HG03135 (cell line): ENCODE data around the gene SAE1.
A peak's percentile ranks its signal among the peaks of the same experiment; 100 is the strongest.
"Not testable (repeated sequence)": the region's sequence is repeated elsewhere in the genome, so short reads cannot be mapped to it uniquely, and the experiment has no call there.

Experiments used
- ATAC-seq: cut with Tn5 transposase; IDR thresholded peaks from one replicate; pipeline ENCODE4 v1.9.1; 2021; ENCODE audit warnings: mild to moderate bottlenecking, moderate library complexity; ENCODE audit not compliant: unreplicated experiment

SAE1 gene

DNA sequence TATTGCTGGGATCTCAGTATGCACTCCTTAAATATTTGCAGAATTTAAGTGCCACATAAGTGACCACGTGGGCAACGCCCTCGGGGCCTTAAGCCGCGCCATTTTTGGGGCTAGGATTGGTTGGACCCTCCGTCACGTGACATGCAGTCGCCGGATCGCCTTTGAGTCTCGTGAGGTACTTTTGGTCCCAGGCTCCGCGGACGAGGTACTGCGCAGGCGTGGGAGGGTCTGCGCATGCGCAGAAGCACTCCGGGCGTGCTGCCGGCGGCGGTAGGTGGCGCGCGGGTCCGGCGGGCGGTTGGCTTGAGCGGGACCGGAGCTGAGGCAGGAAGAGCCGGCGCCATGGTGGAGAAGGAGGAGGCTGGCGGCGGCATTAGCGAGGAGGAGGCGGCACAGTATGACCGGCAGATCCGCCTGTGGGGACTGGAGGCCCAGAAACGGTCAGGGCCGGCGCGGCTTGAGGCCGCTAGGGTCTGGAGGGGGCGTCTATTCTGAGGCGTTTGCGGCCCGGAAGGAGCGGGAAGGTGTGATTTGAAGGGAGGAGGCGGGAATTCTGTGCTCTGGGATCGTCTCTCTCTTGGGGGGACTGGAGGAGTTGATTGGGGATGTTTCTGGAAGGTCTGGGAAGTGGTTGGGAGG lies at the start of gene SAE1:
SAE1 (plus strand) TSS at position 247 of the 639 bp plus-strand sequence; CDS start at position 343, 96 bp downstream.
- ATAC-seq = peak; percentile 84

DNA sequence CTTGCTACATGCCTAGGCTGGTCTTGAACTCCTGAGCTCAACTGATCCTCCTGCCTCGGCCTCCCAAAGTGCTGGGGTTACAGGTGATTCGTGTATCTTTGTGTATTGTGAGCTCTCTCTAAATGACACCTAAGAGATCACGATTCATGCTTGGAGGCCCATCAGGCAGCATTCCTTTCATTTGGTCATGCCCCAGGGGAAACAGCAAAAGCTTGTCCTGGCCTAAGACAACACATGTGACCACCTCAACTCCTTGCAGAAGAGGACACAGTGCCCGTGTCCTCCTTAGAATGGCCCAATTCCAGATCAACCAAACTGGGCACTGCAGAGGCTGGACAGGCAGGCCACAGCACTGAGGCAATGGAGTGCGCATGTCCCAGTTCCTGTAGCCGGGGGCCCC lies 49.5 kb upstream of the SAE1 start:
- no peak for ATAC-seq

- ATAC-seq = no peak
Measured at GRCh38 chr19:47082493-47082892, 48.1 kb upstream of the SAE1 start.

- no peak for ATAC-seq
Measured at GRCh38 chr19:47084879-47085439, 45.7 kb upstream of the SAE1 start.

GRCh38 chr19:47086280-47086679 lies 44.4 kb upstream of the SAE1 start:
- no peak for ATAC-seq

DNA sequence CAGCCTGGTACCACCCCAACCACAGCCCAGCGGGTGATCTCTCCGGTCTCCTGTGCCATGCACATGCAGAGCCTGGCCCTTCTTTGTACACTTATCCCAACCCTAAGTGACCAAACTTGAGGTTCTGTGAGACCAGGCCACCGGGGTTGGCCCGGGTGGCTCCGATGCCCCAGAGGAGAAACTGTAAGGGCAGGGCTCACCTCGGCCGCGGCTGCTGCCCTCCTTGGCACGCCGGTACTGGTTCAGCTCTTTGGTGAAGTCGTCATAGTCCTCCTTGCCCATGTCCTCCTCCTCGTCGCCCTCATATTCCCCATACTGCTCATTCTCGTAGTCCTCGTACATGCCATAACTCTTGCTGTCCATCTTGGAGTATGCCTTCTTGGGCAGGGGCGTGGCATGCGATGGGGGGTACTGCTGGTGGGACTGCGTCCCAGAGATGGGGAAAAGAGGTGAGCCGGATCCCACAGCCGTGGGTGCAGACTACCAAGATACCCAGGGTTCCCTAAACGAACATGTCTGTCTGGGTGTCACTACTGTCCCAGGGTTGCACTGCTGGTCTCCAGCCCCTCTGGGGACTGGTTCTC lies 40.8 kb upstream of the SAE1 start:
- ATAC-seq = no peak

- ATAC-seq = no peak
Measured at GRCh38 chr19:47093254-47093653, 37.4 kb upstream of the SAE1 start.

DNA sequence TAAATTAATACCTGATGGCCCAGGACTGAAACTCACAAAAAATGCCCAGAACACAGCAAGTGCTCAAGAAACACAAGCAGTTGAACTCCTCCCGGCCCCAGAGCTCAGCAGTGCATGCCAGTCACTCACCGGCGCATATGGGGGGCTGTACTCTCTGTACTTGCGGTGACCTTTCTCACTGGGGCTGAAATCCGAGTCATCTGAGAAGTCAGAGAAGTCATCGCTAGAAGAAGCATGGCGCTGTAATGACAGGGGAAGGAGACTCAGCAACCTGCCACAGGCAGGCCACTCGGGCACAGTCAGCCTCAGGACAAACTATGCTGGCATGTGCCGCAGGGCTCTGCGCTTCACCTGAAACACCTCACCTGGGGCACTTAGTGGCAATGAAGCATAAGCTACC lies 36.8 kb upstream of the SAE1 start:
- ATAC-seq = no peak

DNA sequence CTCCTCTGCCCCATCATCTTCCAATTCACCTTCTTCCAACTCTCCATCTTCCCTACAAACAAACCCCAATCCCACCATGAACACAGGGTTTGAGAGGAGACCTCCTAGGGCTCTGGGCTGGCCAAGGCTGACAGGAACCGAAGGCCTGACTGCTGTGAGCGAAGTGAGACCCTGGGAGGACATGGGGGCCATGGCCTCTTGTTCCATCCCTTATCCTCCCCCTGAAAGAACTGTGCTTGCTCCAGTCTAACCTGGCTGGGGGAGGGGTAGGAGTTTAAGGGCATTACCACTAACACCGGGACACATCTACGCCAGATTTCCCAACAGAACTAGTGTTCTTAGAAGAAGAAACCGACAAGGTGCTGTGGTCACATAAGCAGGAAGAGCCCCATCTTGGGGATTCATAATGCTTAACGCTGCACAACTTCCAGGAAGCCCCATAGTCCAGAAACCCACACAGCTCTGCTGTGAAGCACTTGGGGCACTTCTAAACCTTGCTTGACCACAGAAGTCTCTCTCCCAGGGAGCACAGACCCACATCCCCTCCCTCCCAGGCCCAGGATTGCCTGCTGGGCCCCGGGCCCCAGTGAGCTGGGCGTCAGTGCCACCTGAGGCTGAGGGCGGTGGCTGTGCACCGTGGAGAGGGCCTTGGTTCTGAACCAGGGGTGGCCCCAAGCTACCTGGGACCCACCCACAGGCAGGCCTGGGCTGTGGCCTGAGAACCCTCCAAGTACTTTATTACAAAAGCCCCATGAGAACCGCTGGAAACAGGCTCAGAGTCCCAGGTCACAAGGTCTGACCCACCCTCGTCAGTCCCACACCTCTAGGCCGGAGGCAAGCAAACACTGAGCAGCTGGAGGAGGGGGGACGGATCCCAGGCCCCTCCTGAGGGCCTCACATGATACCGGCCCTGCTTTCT lies 35.8 kb upstream of the SAE1 start:
- no peak for ATAC-seq

DNA sequence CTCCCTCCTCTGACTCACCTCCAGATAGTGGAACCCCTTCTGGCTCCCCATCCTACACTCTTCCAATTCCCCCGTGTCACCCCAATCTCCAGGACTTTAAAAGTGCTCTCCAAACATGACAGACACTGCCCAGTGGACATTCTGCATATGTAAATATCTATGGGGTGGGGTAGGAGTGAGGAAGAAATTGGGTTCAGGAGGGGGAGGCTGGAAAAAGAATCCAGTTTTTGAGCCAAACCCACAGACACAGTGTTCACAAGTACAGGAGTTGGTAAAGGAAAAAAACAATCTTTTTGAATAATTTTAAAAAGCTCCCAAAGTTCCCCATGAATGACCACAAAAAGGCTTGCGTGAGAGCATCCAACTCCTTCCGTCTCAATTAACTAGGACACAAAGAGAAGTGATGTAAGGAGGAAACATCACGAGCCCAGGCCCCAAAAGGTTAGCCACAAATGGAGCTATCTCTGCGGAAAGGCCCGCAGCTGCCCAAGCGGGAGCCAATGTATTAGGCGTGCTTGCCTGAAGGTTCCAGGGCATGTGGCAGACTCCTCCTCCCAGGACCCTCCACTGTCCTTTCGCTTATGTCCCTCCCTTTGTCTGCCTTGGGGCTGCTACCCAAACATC lies 35.0 kb upstream of the SAE1 start:
- no peak for ATAC-seq

DNA sequence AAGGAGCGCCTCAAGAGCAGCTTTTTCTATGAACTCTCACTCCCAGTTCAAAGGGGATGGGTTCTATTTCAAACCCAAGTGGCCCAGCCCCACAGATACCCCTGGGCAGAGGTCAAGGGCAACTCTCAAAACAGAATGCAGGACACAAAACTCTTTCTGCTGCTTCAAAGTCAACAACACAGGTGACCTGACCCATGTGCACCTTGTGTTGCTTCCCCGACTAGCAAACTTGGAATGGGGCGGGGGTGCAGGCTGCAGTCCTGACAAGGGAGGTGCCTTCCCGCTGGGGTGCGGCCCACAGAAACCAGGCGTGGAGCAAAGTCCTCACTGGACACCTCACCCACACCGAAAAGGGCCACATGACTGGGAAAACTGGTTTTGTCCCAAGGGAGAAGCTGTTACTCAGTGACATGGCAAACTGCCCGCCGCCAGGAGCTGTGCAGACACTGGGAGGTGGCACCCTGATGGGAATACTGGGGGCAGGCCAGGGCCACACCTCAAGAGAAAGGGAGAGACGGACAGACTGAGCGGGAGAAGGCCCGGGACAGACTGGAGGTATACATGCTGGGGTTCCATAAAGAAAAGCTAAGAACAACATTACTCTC lies 34.4 kb upstream of the SAE1 start:
- no peak for ATAC-seq

GRCh38 chr19:47096721-47097120 lies 33.9 kb upstream of the SAE1 start:
- no peak for ATAC-seq

- no peak for ATAC-seq
Measured at GRCh38 chr19:47097396-47098201, 33.0 kb upstream of the SAE1 start.

GRCh38 chr19:47098608-47099007 lies 32.0 kb upstream of the SAE1 start:
- ATAC-seq = no peak

DNA sequence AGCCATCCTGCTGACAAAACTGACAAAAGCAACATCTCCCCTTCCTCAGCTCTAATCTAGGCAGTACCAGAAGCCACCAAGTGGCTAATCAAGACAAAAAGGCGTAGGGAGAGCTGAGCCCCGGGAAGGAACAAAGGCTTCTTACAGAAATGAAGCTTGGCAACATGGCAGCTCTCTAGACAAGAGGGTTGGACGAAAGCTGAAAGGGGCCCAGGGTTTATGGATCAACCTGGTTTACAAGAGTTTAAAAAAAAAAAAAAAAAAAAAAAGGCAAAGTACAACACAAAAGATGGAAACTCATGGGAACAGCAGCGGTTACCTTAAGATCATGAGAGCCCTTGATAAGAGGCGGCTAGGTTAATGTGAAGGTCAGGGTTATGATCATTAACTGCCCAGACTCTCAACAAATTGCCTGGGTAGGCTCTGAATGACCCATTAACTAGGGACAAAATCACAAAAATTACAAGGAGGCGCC lies 31.0 kb upstream of the SAE1 start:
- ATAC-seq = no peak

DNA sequence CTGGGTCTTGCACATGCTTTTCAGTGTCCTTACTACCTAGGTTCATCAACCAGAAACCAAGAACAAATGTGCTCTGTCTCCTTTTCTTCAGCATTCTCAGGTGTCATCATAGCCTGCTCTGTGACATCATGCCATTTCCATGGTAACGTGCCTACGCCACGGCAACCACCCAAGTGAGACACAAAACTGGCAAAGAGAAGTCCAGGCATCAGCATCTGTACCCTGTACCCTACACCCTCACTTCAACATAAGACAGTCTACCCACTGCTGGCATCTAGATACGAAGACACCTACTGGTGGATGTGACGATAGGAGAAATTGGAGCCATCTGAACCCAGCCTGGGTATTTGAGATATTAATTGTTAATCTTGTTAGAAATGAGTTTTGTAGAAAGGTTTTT lies 30.3 kb upstream of the SAE1 start:
- ATAC-seq = no peak

GRCh38 chr19:47101116-47101515 lies 29.5 kb upstream of the SAE1 start:
- not testable (repeated sequence) for ATAC-seq

DNA sequence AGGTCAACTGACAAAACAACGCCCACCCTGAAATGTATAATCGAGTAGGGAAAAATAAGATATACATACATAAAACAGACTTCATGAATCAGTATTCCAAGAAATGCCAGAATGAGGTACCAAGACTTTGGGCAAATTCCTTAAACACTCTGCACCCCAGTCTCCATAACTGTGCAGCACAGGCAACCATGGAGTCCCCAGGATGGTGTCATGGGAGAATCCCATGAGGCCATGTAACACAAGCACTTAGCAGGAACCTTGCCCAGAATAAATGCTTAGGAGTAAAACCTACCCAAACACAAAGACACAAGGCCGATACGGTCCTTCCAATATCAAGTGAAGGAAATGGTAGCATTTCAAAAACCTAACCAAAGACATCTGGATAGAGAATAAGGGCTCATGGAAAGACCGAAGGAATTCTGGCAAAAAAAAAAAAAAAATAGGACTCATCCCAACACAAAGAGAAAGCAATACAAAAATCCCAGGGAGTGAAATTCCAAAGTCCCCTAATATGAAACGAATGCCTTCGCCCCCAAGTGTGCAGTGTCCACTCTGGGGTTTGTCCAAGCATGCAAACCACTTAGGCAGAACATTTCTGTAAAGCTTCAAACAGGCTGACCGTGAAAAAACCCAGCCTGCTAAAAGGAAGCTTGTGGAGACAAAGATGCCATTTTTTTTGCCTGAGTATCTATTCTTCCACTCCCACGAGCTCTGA lies 28.1 kb upstream of the SAE1 start:
- ATAC-seq = no peak

DNA sequence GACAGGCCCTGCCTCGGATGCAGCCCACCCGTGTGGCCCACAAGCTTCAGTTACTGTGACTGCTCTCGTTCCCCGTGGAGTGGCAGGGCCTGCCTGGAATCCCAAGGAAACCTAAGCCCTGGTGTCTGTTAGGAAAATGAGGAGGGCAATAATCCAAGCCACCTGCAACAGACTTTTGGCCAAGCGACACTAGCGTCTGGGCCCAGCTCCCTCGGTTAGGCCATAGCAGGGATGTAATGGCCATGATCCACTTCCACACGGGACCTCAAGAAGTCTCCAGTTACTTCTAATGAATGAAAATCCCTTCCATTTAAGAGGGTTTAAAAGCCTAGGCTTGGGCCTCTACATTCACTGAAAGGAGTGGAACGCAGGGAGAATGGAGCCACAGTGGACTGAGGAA lies 26.0 kb upstream of the SAE1 start:
- ATAC-seq = no peak
